Effector CD4-positive, alpha-beta T cell (primary cell): ENCODE results near the gene ITIH5.

ENCODE experiments used
- DNase-seq: peaks from one replicate; pipeline ENCODE4 v3.0.0-alpha.2; 2020

ITIH5 gene

DNA sequence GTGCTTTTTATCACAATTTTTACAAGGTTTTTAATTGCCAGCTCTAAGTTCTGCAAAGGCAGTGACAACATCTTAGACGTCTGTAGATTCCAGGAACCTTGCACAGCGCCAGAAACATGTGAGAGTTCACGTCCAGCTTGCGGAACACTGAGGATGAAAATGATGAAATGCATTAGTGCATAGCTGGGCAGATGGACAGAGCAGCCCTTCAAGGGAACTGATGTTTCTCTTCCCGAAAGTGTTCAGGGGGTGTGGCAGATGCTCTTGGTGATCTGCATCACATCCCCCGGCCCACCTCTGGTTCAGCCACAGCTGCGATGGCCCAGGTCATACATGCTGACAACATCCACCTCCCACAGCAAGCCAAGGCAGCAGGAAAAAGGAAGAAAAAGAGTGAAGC, 40.9 kb downstream of the ITIH5 start:
- DNase-seq, result no peak

DNA sequence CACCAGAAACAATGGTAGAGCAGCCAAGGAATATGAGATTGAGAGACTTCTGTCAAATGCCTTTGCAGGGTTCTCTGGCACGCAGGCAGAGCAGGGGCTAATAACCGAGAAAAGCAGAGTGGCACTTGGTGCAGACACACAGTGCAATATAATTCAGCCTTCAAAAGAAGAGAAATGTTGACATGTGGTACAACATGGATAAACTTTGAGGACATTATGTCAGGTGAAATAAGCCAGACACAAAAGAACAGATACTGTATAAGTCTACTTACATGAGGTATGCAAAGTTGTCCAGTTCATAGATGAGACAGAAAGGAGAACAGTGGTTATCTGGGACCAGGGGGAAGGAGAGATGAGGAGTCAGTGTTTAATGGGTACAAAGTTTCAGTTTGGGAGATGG, 41.8 kb downstream of the ITIH5 start:
- no peak for DNase-seq

DNA sequence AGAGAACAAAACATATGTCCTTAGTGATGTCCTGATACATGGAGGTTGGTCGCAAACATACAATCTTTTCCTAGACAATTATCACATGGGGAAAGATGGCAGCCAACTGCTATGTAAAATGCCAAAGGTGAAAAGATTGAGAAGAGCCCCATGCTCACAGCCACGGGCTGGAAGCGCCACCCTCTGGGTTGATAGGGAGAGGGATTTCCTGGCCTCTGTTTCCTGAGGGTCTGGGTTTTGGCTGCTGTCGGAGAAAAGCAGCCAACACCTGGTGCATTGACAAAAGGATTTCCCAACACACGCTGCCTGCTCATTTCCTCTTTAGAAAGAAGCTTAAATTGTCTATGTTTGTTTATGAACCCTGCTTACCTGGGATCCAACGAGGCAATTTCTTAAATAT, 43.8 kb downstream of the ITIH5 start:
- no peak for DNase-seq

DNA sequence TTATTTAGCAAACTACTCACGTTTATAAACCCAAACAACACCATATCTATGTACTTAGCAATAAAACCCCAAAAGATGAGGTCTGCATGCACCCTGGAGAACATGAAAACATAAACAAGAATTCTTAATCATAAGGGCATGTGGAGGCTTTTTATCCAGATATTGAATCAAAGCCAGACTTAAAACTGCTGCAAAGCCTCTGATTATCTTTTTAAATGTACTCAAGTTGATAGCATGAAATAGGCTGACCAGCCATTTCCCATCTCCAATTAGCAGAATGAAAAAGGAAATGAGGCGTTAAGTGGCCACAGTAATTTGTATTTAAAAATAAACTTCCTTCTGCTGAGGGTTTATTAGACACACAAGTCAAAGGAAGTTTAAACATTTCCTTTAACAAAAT, 48.3 kb downstream of the ITIH5 start:
- DNase-seq, result no peak

DNA sequence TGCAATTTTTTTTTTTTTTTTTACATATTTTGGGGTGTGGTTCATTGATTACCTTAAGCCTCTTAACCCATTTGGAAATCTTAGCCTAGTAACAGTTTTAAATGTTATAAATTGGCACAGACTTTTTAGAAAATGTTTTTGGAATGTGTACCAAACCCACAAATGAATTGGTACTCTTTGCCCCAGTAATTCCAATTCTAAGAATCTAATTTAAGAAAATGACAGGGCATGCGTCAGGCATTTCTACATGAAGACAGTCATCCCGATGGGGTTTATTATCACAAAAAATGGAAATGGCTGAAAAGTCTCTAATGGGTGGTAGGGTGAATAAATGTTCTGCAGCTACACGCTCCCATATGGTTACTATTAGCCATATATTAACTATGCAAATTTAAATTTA, 54.9 kb downstream of the ITIH5 start:
- no peak for DNase-seq

DNA sequence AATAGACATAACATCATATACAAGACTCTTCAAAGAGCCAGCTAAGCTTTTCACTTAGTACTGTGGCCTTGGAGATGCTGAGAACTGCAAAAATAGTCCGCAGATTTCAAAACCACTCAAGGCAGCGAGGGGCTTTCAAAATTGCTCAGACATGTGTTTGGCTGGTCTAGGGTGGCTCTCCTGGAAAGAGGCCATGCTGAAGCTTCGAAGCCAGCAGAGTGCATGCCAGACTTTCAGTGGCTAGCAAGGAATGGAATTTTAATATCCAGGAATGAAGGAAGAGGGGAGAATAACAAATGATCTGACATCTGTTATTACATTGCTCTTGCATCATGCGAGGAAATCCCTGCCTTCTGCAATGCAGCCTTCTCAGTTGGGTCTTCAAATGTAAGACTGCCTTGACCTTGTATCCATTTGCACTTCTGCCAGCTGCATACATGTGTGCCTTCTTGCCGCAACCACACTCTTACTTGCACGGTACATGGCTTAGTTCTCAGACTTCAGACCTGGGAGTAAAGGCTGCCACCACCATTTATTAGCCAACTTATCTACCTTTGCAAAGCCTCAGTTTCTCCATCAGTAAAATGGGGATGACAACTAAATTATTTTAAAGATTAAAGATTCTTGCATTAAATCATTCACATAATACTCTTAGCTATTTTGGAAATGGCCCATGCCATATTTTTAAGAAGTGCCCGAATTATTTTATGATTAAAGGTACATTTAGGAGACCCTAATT, 55.9 kb downstream of the ITIH5 start:
- DNase-seq, result no peak

DNA sequence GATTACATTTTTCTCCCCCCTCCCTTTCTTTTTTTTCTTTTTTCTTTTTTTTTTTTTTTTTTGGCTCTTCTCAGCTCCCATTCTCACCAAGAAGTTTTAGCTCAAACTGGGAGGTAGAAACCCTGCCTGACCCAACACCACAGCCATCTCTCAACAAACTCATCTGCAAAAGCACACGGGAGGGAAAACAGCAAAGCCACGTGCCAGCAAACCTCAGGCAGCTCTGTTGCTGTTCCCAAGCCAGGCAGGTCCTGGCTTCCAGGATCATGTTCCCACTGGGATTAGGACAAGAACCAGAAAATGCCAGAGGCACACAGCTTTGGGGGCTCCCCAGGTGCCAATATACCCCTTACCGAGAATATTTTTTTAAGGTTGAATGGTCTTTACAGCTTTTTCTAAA, 56.7 kb downstream of the ITIH5 start:
- no peak for DNase-seq

DNA sequence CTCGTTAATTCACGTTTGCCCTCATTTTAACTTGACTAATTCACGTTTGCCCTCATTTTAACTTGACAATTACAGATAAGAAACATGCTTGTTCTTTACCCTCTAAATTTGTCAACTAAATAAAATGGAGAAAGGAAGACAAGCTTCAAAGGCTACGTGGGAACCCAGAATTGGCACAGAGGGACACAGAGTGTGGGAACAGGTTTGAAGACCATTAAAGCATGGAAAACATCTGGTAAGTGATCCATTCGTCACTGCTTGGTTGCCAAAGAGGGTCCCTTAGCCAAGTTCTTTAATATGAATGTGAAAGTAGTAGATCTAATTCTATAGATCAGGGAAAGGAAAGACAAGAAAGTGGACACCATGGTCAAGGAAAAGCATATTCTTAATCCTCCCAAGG, 57.2 kb downstream of the ITIH5 start:
- no peak for DNase-seq

DNA sequence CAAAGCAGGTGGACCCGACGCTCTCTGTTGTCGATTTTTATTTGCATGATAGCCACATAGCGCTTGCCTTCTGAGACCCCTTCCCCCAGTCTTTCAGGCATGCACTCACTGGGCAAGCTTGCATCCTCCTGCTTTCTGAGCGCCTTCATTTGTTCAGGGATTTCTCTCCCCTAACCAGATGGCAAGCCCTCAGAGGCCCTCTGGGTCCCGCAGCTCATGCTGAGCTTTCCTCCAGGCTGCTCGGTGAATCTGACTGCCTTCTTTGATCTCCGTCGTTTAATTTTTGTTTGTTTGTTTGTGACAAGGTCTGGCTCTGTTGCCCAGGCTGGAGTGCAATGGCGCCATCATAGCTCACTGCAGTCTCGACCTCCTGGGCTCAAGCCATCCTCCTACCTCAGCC, 58.8 kb downstream of the ITIH5 start:
- no peak for DNase-seq

DNA sequence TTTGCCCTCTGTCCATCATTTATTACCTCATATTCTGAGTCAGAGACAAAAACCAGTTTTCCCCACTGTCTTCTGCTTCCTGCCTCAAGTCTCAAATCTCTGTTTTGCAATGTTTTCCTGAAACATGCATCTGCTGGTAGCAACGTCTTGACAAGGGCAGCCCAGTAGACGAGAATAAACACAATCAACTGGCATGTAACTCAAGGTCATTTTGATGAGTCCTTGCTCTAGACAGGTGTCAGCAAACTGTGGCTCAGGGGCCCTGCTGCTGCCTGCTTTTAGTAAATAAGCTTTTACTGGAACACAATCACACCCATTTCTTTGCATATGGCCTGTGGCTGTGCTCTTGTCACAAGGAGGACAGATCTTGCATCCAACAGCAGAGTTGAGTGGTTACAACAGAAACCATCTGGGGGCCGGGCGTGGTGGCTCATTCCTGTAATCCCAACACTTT, 59.8 kb downstream of the ITIH5 start:
- DNase-seq, result no peak

DNA sequence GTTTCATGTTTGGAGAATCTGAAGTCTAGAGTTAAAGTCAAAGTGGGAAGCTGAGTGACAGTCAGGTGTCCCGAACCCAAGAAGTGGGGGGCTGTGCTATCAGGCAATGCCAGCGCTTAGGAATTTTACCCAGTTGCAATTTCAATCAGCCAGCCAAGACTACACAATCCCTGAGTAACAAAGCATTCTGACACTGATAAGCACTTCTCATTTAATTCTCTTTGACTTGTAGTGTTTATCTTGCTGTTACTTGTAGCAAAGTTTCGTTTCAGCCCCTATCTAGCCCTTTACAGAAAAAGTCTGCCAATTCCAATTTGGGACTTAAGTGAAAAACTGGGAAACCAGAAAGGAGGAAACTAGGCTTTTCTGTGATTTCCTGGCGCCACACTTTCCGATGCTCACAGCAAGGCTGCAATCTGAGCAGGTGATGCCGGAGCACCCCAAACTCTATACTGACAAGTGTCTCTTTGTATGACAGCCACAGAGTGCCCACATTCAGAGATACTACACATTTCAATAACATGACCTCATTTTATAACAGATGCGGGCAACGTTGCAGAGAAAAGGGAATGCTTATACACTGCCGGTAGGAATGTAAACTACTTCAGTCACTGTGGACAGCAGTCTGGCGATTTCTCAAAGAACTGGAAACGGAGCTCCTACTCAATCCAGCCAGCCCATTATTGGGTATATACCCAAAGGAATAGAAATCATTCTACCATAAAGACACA, 61.0 kb downstream of the ITIH5 start:
- no peak for DNase-seq

DNA sequence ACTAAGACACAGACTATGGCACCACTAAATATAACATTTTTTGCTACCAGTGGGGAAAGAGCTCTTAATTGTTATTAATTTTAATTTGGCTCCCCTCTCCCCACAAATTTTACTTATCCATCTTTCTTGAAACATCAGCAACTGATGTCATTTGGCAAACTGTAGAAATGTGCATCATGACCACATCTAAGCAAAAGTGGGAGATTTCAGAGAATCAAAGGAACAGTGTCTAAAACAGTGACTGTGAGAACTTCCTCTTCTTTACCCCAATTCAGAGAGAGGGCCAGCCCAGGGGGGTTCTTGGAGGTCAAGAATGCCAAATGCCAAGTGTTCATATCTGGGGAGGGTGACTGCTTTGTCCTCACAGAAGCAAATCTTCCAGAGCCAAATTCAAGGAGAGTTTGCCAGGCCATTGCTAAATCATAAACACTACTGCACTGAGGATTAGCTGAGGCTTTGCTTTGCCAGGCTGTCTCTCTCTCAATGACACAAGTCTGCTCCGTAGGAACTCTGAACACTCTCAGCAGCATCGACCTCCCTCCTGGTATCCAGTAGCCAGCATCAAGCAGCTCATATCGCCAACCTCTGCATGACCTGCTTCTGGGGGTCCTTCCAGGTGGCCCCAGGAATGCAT, 65.6 kb downstream of the ITIH5 start:
- no peak for DNase-seq

DNA sequence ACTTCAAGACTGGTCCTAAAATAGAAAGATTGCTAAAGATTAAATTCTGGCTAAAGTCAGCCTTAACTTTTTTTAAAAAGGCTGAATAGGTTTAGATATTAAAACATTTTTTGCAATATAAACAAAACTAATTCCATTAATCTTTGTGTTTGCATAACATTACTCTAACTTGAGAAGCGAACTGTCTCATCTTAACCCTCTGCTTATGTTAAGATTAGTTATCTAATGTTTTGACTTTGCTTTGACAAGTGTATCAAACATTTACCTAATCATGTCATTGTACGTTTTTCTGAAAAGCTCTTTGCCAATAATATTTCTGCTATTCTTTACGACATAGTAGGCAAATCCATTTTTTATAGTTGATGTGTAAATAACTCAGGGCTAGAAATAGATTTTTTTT, 68.0 kb downstream of the ITIH5 start:
- DNase-seq, result no peak

DNA sequence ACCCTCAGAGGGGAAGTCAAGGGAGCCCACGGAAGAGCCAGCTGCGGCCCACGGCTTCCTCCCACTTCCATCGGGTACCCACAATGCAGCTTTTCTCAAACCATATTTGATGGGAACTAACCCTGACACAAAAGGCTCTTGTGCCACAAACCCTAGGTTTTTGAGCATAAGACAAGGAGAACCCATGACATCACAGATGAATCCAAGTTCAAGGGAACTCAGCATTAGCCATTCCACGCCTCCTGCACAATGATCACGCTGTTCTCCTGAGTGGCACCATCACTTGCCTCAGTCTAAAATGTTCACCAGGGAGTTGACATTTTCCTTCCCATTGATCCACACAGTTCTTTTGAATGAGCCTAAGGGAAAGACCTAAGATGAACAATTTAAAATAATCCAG, 70.4 kb downstream of the ITIH5 start:
- no peak for DNase-seq

DNA sequence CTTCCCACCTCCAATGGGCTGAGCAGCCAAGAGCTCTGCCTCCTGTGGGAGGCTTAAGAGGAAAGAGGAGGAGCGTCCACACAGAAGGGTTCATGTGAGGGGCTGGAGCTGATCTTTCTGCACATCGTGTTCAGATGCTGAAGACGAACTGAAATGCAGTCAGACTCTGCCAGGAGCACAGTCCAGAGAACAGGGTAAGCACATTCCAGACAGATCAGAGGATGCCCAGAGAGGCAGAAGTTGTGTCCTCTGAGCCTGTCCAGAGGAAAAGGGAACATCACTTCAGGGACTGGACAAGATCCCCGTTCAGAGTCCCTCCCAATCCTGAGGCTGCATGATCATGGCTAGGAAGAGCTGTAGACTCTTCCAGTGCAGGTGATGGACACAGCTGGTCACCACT, 72.9 kb downstream of the ITIH5 start:
- no peak for DNase-seq

DNA sequence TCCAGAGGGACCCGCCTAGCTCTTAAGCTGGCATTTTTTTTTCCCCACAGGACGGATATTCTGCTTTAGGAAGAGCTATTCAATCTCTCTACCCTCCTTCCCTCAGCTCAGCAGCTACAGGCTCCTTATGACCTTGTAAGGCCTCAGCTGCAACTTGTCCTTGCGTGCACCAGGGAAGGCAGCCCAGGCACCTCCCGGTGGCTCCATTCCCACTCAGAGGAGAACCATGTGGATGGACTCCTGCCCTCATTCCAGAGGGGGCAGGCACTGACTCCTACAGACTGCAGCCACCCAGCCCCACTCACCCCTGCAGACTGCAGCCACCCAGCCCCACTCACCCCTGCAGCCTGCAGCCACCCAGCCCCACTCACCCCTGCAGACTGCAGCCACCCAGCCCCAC, 73.7 kb downstream of the ITIH5 start:
- no peak for DNase-seq

DNA sequence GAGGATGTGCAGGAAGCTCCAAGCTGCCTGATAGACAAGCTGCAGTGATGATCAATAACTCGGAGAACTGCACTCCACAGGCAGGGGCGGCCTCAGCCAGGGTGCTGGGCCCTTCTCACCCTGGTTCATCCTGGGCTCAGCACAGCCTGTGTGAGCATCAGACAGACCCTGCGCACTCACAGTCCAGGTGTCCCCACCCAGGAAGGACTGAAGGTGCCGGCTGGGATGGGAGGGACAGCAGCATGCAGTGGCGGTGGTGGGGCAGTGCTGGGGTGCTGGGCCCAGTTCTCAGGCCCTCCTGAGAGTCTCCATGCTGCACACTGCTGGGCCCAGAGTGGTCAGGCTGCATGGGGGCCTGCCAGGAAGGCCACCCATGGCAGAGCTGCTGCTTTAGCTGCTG, 74.1 kb downstream of the ITIH5 start:
- DNase-seq, result no peak

DNA sequence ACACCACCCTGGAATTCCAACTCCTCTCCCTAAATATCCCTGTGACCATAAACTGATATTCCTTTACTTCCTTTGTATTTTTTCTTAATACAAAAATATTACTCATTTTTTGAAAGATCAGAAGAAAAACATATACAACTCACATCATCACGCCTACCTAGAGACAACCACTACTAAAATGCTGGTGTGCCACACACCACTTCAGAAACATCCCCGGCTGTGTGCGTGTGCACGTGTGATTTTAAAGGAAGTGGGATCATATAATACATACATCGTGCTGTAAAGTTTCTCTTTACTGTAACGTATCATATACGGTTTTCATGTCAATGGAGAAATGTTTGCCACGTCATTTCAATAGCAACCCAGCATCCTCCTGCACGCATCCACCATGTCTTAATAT, 76.5 kb downstream of the ITIH5 start:
- no peak for DNase-seq

DNA sequence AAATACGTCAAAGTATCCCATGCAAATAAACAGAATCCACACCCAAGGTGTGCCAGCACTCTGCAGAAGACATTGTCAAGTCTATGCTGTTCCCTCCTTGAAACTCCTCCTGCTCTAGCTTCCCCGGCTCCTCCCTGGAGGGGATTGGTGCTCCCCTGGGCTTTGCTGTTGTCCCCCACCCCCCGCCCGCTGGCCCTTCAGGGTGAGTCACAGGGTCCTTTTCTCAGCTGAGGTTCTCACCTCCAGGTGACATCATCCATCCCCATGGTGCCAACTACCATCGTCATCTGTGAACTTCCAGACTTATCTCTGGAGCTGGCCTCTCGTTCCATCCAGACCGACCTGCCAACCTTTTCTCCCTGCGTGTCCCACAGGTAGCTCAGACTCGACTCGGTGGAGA, 77.0 kb downstream of the ITIH5 start:
- no peak for DNase-seq

DNA sequence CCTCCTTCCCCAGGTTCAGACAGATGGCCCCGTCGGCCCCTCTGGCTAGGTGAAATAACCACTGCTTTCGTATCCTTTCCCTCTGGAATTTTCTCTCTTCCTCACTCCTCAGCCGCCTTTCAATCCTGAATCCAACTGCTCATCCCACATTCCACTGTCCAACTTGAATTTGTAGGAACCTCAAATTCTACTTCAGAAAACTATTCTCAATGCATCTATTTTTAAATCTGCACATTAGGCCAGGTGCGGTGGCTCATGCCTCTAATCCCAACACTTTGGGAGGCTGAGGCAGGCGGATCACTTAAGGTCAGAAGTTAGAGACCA, 78.9 kb downstream of the ITIH5 start:
- no peak for DNase-seq

DNA sequence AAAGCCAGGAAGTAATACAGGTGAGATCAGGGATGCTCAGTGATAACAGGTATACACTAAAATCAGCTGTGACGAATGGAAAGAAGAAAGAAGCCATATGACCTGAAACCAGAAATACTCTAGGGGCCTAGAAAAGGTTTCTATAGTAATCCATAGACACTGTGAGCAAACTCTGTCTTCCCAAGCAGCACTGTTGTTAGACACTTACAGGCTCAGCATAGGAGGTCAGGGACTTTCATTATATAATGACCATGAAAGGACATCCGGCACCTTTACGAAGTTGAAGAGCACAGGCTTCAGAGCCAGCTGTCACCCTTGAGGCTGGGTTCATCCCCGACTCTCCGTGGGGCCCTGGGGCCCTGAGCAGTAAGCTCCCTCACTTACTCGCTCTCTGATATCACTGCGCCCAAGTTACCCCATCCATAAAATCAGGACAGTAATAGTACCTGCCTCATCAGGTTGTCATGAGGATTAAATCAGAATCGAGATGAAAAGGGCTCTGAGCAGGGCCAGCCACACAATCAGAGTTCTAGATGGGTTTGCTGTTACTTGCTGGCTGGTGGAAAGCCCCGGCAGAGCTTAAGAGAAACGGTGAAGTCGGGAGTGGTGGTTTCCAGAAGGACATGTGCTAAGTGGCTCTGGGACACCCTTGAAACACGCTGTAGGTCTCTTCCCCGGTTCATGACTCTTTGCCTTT, 79.5 kb downstream of the ITIH5 start:
- DNase-seq, result no peak

DNA sequence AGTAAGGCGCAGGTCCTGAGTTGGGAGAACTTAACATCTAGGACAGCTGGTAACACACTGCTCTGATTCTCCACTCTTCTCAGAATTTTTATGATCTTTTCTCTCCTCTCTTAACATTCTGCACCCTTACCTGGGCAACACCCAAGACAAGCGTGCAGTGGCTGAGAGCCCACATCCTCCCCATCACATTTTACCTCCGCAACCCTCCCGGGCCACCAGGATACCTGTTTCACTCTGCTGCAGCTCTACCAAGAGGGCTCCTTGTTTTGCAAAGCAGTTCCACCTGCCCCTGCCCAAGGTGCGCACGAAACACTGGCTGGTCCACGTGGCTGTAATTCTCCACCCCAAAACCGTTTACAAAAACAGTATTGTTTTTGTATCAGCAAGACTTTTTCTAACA, 81.5 kb downstream of the ITIH5 start:
- DNase-seq, result no peak

DNA sequence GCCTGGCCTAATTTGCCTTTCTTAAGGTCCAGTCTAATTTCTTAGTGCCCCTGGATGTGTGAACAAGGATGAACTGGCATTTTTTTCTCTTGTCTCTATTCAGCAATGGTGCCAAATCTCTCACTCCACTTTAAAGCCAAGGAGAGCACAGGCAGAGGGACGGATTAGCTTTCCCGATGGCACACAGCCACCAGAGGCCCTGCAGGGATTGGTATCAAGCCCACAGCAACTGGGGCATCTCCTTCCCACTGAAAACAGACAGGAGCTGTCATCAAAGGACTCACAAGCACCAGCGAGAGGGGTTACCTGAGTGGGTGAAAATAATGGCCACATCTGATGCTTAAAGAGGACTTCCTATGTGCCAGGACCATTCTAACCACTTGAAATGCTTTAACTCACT, 83.1 kb downstream of the ITIH5 start:
- no peak for DNase-seq

DNA sequence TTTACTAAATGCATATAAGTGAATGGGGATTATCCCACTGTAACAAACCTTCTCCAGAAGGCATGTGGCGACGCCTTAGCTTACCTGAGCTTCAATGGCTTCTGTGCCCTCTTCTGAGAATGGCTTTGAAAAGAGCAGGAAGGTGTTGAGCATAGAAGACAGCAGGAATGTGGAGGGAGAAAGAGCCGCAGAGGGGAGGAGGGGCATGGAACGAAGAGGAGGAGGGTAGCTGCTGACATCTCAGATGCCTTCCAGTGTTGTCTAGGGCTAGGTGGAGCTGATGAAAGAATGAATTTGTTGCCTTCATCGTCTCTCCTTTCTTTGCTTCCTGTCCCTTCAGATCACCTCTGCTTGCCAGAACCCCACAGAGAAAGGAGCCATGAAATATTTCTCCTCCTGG, 86.2 kb downstream of the ITIH5 start:
- DNase-seq, result no peak
